KMS-11 (cell line): ENCODE data around the gene LARGE1.
A peak's percentile ranks its signal among the peaks of the same experiment; 100 is the strongest.
"Not testable (repeated sequence)": the region's sequence is repeated elsewhere in the genome, so short reads cannot be mapped to it uniquely, and the experiment has no call there.

Source experiments
- H2AFZ ChIP-seq: fragments of 200-600 bp; sonication (generic); 2 replicates; pipeline ENCODE4 v1.6.1; 2016; ENCODE audit warnings: antibody characterized with exemption, mixed run types, low read depth
- H3K27ac ChIP-seq: fragments of 200-600 bp; sonication (generic); 2 replicates; pipeline ENCODE4 v1.6.1; 2016; ENCODE audit warnings: mild to moderate bottlenecking, mixed run types
- H3K27me3 ChIP-seq: fragments of 200-600 bp; sonication (generic); 2 replicates; pipeline ENCODE4 v1.6.1; 2017; ENCODE audit warnings: mild to moderate bottlenecking, low read depth, mixed run types, moderate library complexity; ENCODE audit not compliant: insufficient read depth
- H3K36me3 ChIP-seq: fragments of 200-600 bp; sonication (generic); 2 replicates; pipeline ENCODE4 v1.6.1; 2017; ENCODE audit warnings: mild to moderate bottlenecking, mixed run types; ENCODE audit not compliant: insufficient read depth
- H3K4me1 ChIP-seq: fragments of 200-600 bp; sonication (generic); 2 replicates; pipeline ENCODE4 v1.6.1; 2016; ENCODE audit warnings: mild to moderate bottlenecking, low read depth, mixed run types; ENCODE audit not compliant: poor library complexity, severe bottlenecking
- H3K4me2 ChIP-seq: fragments of 200-600 bp; sonication (generic); 2 replicates; pipeline ENCODE4 v1.7.0; 2016; ENCODE audit warnings: mild to moderate bottlenecking, mixed run types
- H3K4me3 ChIP-seq: fragments of 200-600 bp; sonication (generic); IDR thresholded peaks from 2 replicates; pipeline ENCODE4 v1.6.1; 2017; ENCODE audit warnings: low read depth, low read length, mixed read lengths; ENCODE audit not compliant: insufficient read depth
- H3K79me2 ChIP-seq: fragments of 200-600 bp; sonication (generic); 2 replicates; pipeline ENCODE4 v1.6.1; 2016; ENCODE audit warnings: low read depth, mixed run types; ENCODE audit not compliant: insufficient read depth
- H3K9ac ChIP-seq: fragments of 200-600 bp; sonication (generic); 2 replicates; pipeline ENCODE4 v1.6.1; 2016; ENCODE audit warnings: mild to moderate bottlenecking, mixed run types
- H4K20me1 ChIP-seq: fragments of 200-600 bp; sonication (generic); 2 replicates; pipeline ENCODE4 v1.6.1; 2016; ENCODE audit warnings: mild to moderate bottlenecking, mixed run types; ENCODE audit not compliant: insufficient read depth
- TF ChIP-seq, protein P1 (sequence below): fragments of 200-600 bp; sonication (generic); conservative IDR thresholded peaks from 2 replicates; pipeline ENCODE4 v1.6.1; 2017; ENCODE audit warnings: low read depth, mild to moderate bottlenecking, antibody characterized with exemption, low read length, moderate library complexity, mixed read lengths

Gene LARGE1

GRCh38 chr22:33860386-33860785 is 59.9 kb downstream of the LARGE1 start:
- Histone ChIP-seq H2AFZ (no peak overlapping the region), H3K9ac (no peak overlapping the region), H3K4me2 (no peak overlapping the region), H4K20me1 (no peaks in the 10 kb centered on the region), H3K36me3 (no peaks in the 10 kb centered on the region), H3K4me1 (peaks cover 9% of the 10 kb centered on the region), H3K79me2 (no peaks in the 10 kb centered on the region), H3K4me3 (no peak overlapping the region), H3K27me3 (no peaks in the 10 kb centered on the region), H3K27ac (no peak overlapping the region)
- TF ChIP-seq, protein P1, sequence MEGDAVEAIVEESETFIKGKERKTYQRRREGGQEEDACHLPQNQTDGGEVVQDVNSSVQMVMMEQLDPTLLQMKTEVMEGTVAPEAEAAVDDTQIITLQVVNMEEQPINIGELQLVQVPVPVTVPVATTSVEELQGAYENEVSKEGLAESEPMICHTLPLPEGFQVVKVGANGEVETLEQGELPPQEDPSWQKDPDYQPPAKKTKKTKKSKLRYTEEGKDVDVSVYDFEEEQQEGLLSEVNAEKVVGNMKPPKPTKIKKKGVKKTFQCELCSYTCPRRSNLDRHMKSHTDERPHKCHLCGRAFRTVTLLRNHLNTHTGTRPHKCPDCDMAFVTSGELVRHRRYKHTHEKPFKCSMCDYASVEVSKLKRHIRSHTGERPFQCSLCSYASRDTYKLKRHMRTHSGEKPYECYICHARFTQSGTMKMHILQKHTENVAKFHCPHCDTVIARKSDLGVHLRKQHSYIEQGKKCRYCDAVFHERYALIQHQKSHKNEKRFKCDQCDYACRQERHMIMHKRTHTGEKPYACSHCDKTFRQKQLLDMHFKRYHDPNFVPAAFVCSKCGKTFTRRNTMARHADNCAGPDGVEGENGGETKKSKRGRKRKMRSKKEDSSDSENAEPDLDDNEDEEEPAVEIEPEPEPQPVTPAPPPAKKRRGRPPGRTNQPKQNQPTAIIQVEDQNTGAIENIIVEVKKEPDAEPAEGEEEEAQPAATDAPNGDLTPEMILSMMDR, result no peak

DNA sequence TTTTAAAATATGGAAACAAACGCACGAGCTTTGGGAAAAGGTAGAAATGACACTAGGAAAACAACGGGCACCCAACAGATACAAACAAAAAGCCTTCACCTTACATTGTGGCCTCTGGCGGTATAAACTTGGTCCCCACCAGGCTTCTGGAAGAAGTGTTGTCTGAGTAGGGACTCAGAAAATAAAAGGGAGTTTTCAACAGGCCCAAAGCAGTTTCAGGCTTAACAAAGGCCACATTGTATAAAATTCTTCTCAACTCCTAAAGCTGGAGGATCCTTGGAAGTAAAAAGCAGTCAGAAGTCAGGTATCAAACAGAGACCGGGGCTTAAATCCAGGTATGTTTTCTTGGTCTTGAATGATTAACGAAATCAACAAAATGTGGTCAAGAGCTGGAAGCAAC is 61.0 kb downstream of the LARGE1 start:
- no peaks in the 10 kb centered on the region for H3K27me3 ChIP-seq
- H2AFZ ChIP-seq, result no peak overlapping the region
- no peaks in the 10 kb centered on the region for H3K36me3 ChIP-seq
- no peak overlapping the region for H3K9ac ChIP-seq
- TF ChIP-seq, protein P1, result no peak
- no peak overlapping the region for H3K4me2 ChIP-seq
- no peaks in the 10 kb centered on the region for H3K79me2 ChIP-seq
- peaks cover 6% of the 10 kb centered on the region for H3K4me1 ChIP-seq
- no peaks in the 10 kb centered on the region for H4K20me1 ChIP-seq
- no peak overlapping the region for H3K27ac ChIP-seq
- H3K4me3 ChIP-seq, result no peak overlapping the region

DNA sequence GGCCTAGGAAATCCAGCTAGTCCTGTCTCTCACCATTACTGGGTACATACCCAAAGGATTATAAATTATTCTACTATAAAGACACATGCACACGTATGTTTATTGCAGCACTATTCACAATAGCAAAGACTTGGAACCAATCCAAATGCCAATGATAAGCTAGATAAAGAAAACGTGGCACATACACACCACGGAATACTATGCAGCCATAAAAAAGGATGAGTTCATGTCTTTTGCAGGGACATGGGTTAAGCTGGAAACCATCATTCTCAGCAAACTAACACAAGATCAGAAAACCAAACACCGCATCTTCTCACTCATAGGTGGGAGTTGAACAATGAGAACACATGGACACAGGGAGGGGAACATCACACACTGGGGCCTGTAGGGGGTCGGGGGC is 61.6 kb downstream of the LARGE1 start:
- not testable (repeated sequence) for H3K79me2 ChIP-seq, H3K4me2 ChIP-seq, H3K4me3 ChIP-seq, H3K27me3 ChIP-seq, H2AFZ ChIP-seq, H4K20me1 ChIP-seq, H3K36me3 ChIP-seq, H3K9ac ChIP-seq, H3K27ac ChIP-seq
- peaks cover 13% of the 10 kb centered on the region for H3K4me1 ChIP-seq

GRCh38 chr22:33857767-33858166 is 62.5 kb downstream of the LARGE1 start:
- H3K9ac ChIP-seq, H3K36me3 ChIP-seq, H3K27me3 ChIP-seq, H4K20me1 ChIP-seq, H3K4me3 ChIP-seq, H2AFZ ChIP-seq, H3K4me2 ChIP-seq, H3K79me2 ChIP-seq, H3K27ac ChIP-seq: not testable (repeated sequence)
- peaks cover 21% of the 10 kb centered on the region for H3K4me1 ChIP-seq

DNA sequence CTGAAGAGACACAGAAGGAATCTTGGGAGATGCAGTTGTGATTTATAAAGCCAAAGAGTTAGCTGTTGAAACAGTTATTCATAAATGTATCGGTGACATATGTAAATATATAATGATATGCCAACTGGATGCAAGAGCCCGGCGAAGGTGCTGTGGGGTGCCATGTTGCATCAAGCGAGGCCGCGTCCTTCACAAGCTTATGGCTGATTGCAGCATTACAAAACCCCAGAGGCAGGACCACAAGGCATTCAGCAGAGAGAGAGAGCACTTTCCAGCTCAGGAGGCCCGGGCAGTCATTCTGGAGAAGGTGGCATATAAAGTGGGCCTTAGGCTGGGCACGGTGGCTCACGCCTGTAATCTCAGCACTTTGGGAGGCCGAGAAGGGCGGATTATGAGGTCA is 65.6 kb downstream of the LARGE1 start:
- peaks cover 32% of the 10 kb centered on the region for H3K4me1 ChIP-seq
- no peaks in the 10 kb centered on the region for H3K27me3 ChIP-seq
- no peak overlapping the region for H2AFZ ChIP-seq
- TF ChIP-seq, protein P1, result no peak
- no peaks in the 10 kb centered on the region for H4K20me1 ChIP-seq
- peak overlapping the region; percentile 93 for H3K4me2 ChIP-seq
- no peak overlapping the region for H3K27ac ChIP-seq
- no peaks in the 10 kb centered on the region for H3K79me2 ChIP-seq
- no peak overlapping the region; the same call in 1 of the 2 replicates for H3K9ac ChIP-seq
- H3K36me3 ChIP-seq, result no peaks in the 10 kb centered on the region
- H3K4me3 ChIP-seq, result no peak overlapping the region
